Colonic mucosa (tissue), 4 donors: ENCODE data around the gene CDC5L. TPM values are rescaled to one million over a fixed set of nuclear protein-coding genes. Genes with fewer than 3 reads are reported as not detected.

Experiments used
- DNase-seq: peaks from one replicate; pipeline ENCODE4 v3.0.0-alpha.2; 2020
- H3K27ac ChIP-seq: fragments of 200-600 bp; one replicate; pipeline ENCODE4 v1.8.0; 2021
- H3K27me3 ChIP-seq: fragments of 200-600 bp; one replicate; pipeline ENCODE4 v1.8.0; 2021
- H3K36me3 ChIP-seq: fragments of 200-600 bp; one replicate; pipeline ENCODE4 v1.8.0; 2021
- H3K4me1 ChIP-seq: fragments of 200-600 bp; one replicate; pipeline ENCODE4 v1.8.0; 2021; ENCODE audit warnings: mild to moderate bottlenecking
- H3K4me3 ChIP-seq: fragments of 200-600 bp; one replicate; pipeline ENCODE4 v1.8.0; 2021
- H3K9ac ChIP-seq, 2 donors: one replicate each; pipeline ENCODE4 v1.7.0; 2013; ENCODE audit warnings: control low read depth in 2 of 2, low read depth in 2 of 2, low read length in 2 of 2
- H3K9me3 ChIP-seq: fragments of 200-600 bp; one replicate; pipeline ENCODE4 v1.8.0; 2021
- intact Hi-C: fragments of 100-400 bp; cut with DNase I; formaldehyde crosslinking; loops from one replicate; pipeline ENCODE4 v1.14.1; 2022
- total RNA-seq, 2 donors: library from RNA; stranded (reverse); fragmentation: NEBNext Ultra II Directional in 1 of 2; extraction: Animal tissue kit (Norgen Biotek cat#: 25700) in 1 of 2; gene quantifications; one replicate each; pipeline ENCODE4 v1.2.1, GENCODE V29; 2021
- TF ChIP-seq, protein P1 (sequence below): fragments of 200-600 bp; IDR thresholded peaks from one replicate; pipeline ENCODE4 v1.8.0; 2022; ENCODE audit warnings: antibody characterized with exemption, mild to moderate bottlenecking
- donor health status: healthy.
- donor health status: DM: no; HTN: no; CAD: no.
- donor health status: DM: no; HTN: no; CAD: no.

The CDC5L gene
- total RNA-seq, 2 donors from 2014 or later: 20.6 to 20.8 TPM

DNA sequence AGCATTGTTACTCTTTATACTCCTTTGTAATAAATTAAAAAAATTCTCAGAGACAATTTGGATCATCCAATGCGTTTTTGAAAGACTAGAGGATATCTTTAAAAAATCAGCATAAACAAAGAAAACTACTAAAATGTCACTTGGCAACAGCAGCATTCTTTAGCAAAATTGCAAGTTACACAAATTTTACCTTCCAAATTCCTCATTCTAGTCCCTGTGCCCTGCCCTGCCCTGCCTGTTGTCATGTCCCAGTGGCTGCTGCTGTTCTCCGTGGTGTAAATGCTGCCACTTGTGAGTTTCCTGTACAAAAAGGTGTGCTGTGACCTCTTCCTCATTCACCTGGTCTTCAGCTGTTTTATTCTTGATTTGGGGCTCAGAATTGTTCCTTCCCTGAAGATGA is 83.2 kb downstream of the CDC5L start:
- H3K4me1 ChIP-seq: no peaks in the 10 kb centered on the region
- intact Hi-C loops: loop anchor here (10.0 kb wide), 1 partner anchor 1244 kb away; no protein-coding TSS in a partner anchor
- TF ChIP-seq, protein P1, sequence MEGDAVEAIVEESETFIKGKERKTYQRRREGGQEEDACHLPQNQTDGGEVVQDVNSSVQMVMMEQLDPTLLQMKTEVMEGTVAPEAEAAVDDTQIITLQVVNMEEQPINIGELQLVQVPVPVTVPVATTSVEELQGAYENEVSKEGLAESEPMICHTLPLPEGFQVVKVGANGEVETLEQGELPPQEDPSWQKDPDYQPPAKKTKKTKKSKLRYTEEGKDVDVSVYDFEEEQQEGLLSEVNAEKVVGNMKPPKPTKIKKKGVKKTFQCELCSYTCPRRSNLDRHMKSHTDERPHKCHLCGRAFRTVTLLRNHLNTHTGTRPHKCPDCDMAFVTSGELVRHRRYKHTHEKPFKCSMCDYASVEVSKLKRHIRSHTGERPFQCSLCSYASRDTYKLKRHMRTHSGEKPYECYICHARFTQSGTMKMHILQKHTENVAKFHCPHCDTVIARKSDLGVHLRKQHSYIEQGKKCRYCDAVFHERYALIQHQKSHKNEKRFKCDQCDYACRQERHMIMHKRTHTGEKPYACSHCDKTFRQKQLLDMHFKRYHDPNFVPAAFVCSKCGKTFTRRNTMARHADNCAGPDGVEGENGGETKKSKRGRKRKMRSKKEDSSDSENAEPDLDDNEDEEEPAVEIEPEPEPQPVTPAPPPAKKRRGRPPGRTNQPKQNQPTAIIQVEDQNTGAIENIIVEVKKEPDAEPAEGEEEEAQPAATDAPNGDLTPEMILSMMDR: no peak
- no peak for DNase-seq
- no peaks in the 10 kb centered on the region for H3K36me3 ChIP-seq
- no peaks in the 10 kb centered on the region for H3K27me3 ChIP-seq
- H3K9ac ChIP-seq: no peak overlapping the region
- H3K27ac ChIP-seq: no peak overlapping the region
- H3K4me3 ChIP-seq: no peak overlapping the region
- no peaks in the 10 kb centered on the region for H3K9me3 ChIP-seq

DNA sequence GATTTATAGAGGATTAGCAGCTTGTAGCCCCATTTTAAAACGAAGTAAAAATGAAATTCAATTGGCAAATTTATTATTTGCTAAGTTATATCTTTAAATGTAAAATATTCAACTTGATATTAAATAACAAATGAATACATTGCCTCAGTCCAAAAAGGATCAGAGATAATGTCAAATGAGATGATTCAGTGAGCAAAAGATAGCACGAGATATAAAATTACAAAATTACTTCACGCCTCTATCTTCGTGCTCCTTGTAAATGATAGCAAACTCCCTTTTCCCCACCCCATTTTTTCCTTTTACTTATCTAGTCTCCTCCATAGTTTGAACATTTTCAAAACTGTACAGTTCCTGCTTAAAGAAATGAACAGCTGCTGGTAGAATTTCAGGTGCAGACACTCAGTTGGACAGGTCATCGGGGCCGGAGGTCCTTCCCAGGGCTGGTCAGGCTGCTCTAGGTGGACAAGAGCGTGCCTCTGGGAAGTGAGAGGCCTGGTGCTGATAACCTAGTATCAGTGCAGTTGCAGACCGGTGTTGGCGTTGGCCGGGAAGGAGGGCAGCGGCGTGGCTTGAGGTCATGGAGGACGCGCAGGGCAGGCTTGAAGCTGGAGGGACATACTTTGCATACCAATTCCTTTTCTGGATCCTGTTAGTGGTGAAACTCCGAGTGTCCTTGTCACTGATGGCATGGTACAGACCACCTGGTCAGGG is 83.9 kb downstream of the CDC5L start:
- H3K27me3 ChIP-seq: no peaks in the 10 kb centered on the region
- no peak for DNase-seq
- no peak overlapping the region for H3K9ac ChIP-seq
- no peak overlapping the region for H3K4me3 ChIP-seq
- H3K27ac ChIP-seq: no peak overlapping the region
- intact Hi-C loops: loop anchor here (10.0 kb wide), 1 partner anchor 1243 kb away; no protein-coding TSS in a partner anchor
- no peaks in the 10 kb centered on the region for H3K9me3 ChIP-seq
- no peaks in the 10 kb centered on the region for H3K36me3 ChIP-seq
- no peaks in the 10 kb centered on the region for H3K4me1 ChIP-seq
- TF ChIP-seq, protein P1: no peak

DNA sequence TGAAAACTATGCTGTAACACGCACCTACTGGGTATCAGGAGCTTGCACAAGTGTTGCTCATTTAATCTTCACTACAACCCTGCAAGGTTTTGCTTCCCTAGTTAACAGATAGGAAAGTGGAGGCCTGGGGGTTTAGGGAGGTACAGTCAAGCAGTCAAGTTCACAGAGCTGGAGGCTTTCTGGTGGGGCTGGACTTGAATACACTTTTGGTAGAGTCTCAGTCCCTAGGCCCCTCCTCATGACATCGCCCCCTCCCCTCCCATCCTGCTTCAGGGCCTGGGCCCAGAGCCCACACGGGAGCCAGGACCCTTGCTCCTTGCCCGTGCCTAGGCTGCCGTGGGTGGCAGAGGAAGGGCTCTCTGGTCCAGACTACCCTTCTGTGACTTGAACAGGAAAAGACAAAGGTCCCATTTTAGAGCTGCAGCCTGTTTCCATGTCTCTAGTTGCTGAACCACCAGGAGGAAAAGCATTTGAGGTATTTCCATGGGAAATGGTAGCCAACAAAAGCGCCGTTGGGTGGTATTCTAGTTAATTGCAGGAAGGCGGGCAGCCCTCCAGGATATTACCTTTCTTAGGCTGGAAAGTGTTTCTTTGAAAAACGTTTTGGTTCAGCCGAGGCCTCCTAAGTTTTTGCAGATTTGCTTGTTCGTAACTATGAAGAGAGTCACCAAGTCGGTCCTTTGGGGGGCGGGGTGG is 84.9 kb downstream of the CDC5L start:
- Histone ChIP-seq H3K36me3 (no peaks in the 10 kb centered on the region), H3K9me3 (no peaks in the 10 kb centered on the region), H3K9ac (no peak overlapping the region), H3K27me3 (no peaks in the 10 kb centered on the region), H3K27ac (no peak overlapping the region), H3K4me3 (no peak overlapping the region), H3K4me1 (no peaks in the 10 kb centered on the region)
- intact Hi-C loops: loop anchor here (10.0 kb wide), 1 partner anchor 1242 kb away; no protein-coding TSS in a partner anchor
- DNase-seq: no peak
- TF ChIP-seq, protein P1: no peak

DNA sequence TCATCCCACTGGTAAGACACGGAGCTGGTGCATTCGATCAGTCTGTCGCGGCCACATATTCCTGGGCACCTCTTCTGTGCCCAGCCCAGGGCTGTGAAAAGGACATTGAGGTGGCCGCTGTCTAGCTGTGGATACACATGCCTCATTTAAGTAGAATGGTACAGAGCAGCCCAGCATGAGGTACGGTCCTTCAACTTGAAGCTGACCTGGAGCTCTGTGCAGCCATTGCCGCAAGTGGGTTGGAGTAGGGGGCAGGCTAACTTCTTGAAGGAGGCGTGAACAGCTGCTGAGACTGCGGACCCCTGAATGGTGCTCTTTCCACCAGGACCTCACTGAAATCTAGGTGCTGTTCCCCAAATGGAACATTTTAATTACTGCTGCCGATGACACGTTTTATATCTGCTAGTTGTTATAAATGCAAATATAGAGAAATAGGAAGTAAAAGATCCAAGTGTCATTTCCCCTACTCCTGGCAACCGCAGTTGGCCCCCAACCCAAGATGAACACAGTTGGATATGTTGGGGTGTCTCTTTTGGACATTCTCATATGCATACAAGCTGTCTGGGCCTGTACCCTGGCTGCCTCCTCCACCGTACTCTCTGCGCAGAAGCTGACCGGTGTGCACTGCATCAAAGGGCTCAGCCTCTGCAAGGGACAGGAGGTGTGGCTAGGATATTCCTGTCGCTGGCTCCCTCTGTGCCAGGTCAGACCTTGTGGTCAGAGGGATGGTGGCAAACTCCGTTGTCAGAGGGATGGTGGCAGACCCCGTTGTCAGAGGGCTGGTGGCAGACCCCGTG is 86.1 kb downstream of the CDC5L start:
- H3K4me1 ChIP-seq: no peaks in the 10 kb centered on the region
- intact Hi-C loops: loop anchor here (10.0 kb wide), 1 partner anchor 1241 kb away; no protein-coding TSS in a partner anchor
- TF ChIP-seq, protein P1: no peak
- H3K27me3 ChIP-seq: no peaks in the 10 kb centered on the region
- no peaks in the 10 kb centered on the region for H3K9me3 ChIP-seq
- no peak overlapping the region for H3K4me3 ChIP-seq
- no peaks in the 10 kb centered on the region for H3K36me3 ChIP-seq
- no peak for DNase-seq
- no peak overlapping the region for H3K27ac ChIP-seq
- no peak overlapping the region for H3K9ac ChIP-seq

DNA sequence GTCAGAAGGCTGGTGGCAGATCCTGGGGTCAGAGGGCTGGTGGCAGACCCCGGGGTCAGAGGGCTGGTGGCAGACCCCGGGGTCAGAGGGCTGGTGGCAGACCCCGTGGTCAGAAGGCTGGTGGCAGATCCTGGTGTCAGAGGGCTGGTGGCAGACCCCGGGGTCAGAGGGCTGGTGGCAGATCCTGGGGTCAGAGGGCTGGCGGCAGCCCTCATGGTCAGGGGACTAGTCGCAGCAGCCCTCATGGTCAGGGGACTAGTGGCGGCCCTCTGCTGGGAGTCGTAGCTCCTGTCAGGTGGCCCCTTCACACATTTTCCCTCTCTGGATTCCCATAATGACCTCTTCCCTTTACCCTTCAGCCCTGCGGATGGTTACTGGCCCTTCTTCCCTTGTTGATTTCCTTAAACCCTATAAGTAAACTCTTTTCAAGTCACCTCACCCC is 86.7 kb downstream of the CDC5L start:
- DNase-seq: no peak
- Histone ChIP-seq H3K4me1 (no peaks in the 10 kb centered on the region), H3K4me3 (no peak overlapping the region), H3K9ac (no peak overlapping the region), H3K27ac (no peak overlapping the region), H3K9me3 (no peaks in the 10 kb centered on the region), H3K36me3 (no peaks in the 10 kb centered on the region), H3K27me3 (no peaks in the 10 kb centered on the region)
- intact Hi-C loops: loop anchor here (10.0 kb wide), 1 partner anchor 1241 kb away; no protein-coding TSS in a partner anchor
- TF ChIP-seq, protein P1: no peak
